AG08395 (cell line): ENCODE measurements around the gene THSD4.
"Not testable (repeated sequence)": the region's sequence is repeated elsewhere in the genome, so short reads cannot be mapped to it uniquely, and the experiment has no call there.

Experiments
- DNase-seq: peaks from one replicate; pipeline ENCODE4 v3.0.0; 2012; ENCODE audit warnings: mixed read lengths, low spot score

Gene THSD4

DNA sequence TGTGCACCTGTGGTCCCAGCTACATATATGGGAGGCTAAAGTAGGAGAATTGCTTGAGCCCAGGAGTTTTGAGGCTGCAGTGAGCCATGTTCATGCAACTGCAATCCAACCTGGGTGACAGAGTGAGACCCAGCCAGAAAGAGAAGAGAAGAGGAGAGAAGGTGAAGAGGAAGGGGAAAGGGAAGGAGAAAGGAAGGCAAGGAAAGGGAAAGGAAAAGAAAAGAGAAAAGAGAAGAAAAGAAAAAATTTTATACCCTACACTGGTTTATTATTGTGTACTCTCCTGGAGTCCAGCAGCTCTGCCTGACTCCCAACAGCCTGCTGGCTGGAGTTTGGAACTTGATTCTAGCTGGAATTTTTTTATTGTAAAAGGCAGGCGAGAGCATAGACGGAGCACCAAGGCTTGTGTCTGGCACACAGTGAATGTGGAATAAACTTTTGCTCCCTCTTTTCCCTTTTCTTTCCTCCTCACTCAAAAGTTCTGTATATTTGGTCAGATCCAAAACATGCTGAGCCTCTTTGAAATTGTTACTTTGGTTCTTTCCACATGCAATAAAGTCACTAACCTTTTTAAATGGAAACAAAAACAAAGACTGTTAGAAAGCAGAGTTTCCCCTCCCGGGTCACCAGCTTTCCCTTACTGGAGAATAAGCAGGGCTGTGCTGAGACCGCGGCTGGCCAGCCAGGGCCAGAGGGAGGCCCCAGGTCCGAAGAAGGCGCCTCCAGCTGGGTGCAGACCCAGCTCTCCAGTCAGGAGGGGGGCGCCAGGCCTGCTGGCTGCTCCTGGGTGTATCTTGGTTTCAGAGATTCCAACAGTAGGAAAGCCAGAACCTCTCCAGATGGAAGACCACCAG, 9.9 kb downstream of the THSD4 start:
- no peak for DNase-seq

DNA sequence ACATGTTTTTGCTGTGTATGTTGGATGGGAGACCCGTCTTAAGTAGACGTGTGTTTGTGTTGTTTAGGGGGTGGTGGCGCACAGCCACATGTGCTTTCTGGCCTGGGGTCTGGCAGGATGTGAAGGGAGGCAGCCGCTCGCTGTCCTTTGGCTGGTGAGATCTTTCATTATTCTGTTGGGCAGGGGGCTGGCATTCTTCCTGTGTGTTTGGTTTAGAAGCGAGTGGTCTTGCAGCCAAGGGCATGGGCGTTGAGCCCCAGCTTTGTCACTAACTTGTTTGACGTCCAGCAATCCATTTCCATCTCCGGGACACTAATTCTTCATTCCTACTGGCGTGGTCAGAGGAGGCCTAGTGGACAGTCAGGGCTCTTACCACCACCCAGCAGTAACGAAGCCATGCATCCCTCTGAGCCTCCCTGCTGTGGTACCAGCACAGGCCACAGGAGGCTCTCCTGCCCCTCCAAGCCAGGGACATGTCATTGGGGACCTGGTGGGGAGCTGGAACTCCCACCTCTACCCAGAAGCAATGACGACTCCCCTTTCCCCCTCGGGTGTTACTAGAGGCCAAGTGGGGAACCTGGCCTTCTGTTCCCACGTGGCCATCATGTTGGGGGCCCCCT, 10.7 kb downstream of the THSD4 start:
- no peak for DNase-seq

- DNase-seq = no peak
Measured at GRCh38 chr15:71127083-71127482, 11.8 kb downstream of the THSD4 start.

- not testable (repeated sequence) for DNase-seq
Measured at GRCh38 chr15:71128159-71128558, 12.9 kb downstream of the THSD4 start.

DNA sequence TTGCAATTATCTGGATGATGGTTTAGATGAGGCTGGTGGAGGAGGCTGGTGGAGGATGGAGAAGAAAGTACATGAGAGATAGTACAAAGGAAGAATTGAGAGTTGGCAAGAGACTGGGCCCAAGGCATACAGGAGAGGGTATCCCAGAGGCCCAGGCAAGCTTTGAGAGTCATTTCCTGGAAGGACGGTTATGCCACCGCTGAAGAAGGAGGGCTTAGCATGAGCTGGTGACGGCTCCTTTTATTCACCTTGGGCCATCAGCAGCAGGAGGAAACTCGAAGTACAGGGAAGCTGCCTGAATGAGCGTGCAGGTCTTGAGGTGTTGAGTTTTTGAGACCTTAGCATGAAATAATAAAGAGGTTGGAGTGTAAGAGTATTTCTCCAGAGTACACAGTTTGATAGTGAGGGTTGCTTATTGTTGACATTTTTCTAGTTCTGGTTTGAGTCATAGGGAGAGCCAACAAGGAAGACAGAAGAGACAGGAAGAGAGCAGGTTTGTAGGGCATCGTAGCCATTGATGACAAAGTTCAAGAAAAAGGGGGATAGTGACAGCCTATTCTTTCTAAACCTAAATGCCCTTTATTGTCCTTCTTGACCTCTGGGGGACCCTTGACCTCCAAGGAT, 13.8 kb downstream of the THSD4 start:
- no peak for DNase-seq

DNA sequence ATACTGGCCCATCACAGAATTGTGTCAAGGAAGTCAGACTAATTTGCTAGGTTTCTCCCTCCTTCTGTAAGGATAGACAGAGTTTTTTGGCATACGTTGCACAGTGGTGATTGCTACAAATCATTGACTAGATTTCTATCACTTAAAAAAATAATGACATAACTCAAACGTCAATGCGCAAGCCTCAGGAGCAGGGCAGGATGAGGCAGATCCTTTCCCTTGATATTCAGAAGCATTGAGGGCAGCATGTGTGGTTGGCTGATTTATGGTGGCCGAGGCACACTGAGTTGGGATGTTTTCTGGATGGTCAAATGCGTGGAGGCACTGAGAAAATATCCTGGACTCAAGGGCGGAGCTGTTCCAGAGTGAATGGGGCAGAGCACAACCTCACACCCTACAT, 14.4 kb downstream of the THSD4 start:
- no peak for DNase-seq

- no peak for DNase-seq
Measured at GRCh38 chr15:71131601-71132362, 16.5 kb downstream of the THSD4 start.

- DNase-seq = no peak
Measured at GRCh38 chr15:71133747-71134472, 18.6 kb downstream of the THSD4 start.

DNA sequence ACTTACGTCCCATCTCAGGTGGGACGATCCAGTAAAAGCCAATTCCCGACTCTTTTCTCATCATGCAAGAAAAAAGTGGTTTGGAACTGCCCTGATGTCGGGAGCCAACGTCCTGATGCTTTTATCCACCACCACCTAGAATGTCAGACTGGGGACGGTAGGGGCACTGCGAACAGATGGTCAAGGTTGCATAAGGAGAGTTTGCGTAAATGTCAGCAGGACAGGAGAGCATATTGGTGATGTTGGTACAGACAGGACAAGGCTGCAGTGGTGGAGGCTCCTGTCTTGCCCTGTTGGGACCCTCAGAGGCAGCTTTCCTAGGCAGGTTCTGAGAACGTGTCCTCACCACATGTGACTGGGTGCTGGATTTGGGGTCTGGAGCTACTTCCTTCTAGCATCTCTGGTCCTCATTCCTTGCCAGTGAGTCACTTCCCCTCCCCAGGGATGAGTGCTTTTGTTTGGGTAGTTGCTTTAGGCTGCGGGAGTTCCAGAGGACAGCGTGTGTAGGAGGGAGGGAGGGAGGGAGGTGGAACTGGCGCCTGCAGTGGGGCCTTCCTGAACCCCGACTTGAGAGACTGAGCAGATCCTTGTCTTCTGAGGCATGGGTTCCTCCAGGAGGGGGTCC, 21.0 kb downstream of the THSD4 start:
- DNase-seq = peak; percentile 56

DNA sequence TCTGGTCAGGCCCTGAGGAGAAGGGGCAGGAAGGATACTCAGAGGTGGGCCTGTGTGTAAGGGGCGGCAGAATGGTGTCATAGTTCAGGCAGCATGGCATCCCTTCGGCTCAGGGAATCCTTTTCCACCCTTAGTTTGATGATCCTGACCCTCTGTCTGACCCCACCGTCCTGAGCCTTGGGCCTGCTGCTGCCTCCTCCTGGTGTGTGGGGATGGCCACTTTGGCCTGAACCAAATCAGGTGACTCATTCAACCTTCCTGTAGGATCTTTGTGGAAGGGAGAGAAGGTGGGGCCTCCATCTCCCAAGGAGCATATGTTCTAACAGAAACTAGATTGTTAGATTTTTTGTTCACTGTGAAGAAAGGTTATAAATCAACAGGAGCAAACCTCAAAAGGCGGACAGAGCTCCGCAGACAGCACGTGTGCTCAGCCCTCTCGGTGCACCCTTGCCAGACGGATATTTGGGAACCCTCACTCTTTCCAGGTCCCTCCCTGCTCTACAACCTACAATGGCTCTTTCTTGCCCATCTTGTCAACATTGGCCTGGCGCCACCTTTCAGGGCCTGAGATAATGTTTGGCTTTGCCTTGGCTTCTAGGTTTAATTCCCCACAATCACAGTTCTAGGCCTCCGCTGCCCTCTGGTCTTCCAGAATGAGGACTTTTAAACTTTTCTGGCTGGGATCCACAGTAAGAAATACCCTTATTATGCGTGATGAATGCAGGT, 21.7 kb downstream of the THSD4 start:
- no peak for DNase-seq

GRCh38 chr15:71138473-71138872, 23.2 kb downstream of the THSD4 start:
- no peak for DNase-seq

GRCh38 chr15:71139241-71139640, 24.0 kb downstream of the THSD4 start:
- DNase-seq = no peak

DNA sequence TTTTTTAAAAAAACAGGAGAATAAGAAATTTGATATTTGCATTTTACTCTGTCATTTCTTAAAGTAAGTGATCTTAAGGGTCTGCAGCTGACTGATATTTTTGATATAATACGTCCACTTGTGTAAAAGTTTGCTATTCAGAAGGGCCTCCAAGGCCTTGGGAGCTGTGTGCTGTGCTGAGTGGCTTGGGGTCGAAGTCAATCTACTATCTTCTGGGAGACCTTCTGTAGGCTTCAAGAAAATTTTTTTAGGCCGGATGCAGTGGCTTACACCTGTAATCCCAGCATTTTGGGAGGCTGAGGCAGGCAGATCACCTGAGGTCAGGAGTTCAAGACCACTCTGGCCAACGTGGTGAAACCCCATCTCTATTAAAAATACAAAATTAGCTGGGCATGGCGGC, 26.3 kb downstream of the THSD4 start:
- no peak for DNase-seq

GRCh38 chr15:71142780-71143179, 27.5 kb downstream of the THSD4 start:
- no peak for DNase-seq

GRCh38 chr15:71143373-71144310, 28.4 kb downstream of the THSD4 start:
- no peak for DNase-seq

DNA sequence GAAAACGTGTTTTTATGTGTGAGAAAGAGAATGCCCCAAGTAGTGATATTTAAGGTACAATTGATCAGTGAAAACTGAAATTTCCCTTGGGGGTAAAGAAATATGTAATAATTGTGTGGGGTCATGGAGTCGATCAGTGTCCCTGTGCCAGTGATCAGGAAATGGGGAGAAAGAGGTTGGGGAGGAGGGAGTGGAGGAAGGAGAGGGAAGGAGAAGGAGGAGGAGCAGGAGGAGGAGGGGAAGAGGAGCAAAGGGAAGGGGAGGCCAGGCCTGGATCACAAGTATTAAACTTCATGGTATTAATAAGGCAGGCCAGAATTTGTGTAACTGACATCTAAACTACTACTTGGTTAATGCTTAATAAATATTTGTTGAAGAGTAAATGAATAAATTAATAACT, 30.4 kb downstream of the THSD4 start:
- no peak for DNase-seq

DNA sequence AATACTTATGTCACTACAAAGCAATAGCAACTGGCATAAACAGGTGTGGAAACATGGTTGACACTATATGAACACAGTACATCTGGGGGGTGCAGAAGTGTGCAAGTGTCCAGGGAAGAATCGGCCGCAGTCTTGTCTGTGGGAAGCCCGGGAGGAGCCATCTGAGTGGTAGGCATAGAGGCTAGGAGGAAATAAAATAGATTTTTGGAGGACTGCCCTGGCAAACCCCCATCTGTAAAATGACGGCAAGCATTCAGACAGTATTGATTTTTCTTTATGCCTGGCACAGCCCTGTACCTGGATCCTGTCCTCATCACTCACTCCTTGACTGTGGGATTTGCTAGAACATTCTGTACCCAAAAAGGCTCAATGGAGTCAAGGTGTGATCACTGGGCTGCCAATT, 31.3 kb downstream of the THSD4 start:
- no peak for DNase-seq

- no peak for DNase-seq
Measured at GRCh38 chr15:71148048-71148447, 32.8 kb downstream of the THSD4 start.
